Aorta (tissue), 5 donors: ENCODE measurements around the gene SFSWAP. TPM values are rescaled to one million over a fixed set of nuclear protein-coding genes. Genes with fewer than 3 reads are reported as not detected.
"Not testable (repeated sequence)": the region's sequence is repeated elsewhere in the genome, so short reads cannot be mapped to it uniquely, and the experiment has no call there.

Source experiments
- ATAC-seq: fragments of 200-7000 bp; cut with Tn5 transposase; one replicate; pipeline ENCODE4 v1.9.1; 2022; ENCODE audit warnings: moderate library complexity; ENCODE audit not compliant: low FRiP score
- DNase-seq, 2 donors: peaks; one replicate each; pipeline ENCODE4 v3.0.0-alpha.2; 2020
- H3K27ac ChIP-seq, 2 donors: one replicate each; pipeline ENCODE4 v1.5.1; 2013; ENCODE audit warnings: low read length in 2 of 2, mild to moderate bottlenecking in 2 of 2, moderate library complexity in 2 of 2, control low read depth in 1 of 2, inconsistent platforms in 1 of 2, low read depth in 1 of 2
- H3K27me3 ChIP-seq, 2 donors: one replicate each; pipeline ENCODE4 v1.6.1; 2013; ENCODE audit warnings: control low read depth in 1 of 2, low read length in 1 of 2, mild to moderate bottlenecking in 1 of 2, moderate library complexity in 1 of 2; ENCODE audit not compliant: insufficient read depth in 2 of 2, control insufficient read depth in 1 of 2
- H3K36me3 ChIP-seq, 2 donors: one replicate each; pipeline ENCODE4 v1.6.1; 2013; ENCODE audit warnings: control low read depth in 1 of 2, low read length in 1 of 2, mild to moderate bottlenecking in 1 of 2; ENCODE audit not compliant: insufficient read depth in 2 of 2, control insufficient read depth in 1 of 2
- H3K4me1 ChIP-seq, 2 donors: one replicate each; pipeline ENCODE4 v1.6.1; 2013; ENCODE audit warnings: low read length in 2 of 2, control low read depth in 1 of 2, mild to moderate bottlenecking in 1 of 2, moderate library complexity in 1 of 2; ENCODE audit not compliant: insufficient read depth in 2 of 2, control insufficient read depth in 1 of 2
- H3K4me3 ChIP-seq, 2 donors: one replicate each; pipeline ENCODE4 v1.5.1; 2013; ENCODE audit warnings: low read length in 2 of 2, control low read depth in 1 of 2, mild to moderate bottlenecking in 1 of 2
- H3K9me3 ChIP-seq: one replicate; pipeline ENCODE4 v1.6.1; 2013; ENCODE audit warnings: mild to moderate bottlenecking, low read length; ENCODE audit not compliant: control insufficient read depth
- WGBS, 2 donors: extraction: QIAGEN DNeasy Blood & Tissue Kit; methylation state at CpG; one replicate each; pipeline ENCODE4 v1.1.7; 2013; 5-methylcytosine and 5-hydroxymethylcytosine counted together
- intact Hi-C, 2 donors: fragments of 100-400 bp; cut with DNase I; formaldehyde crosslinking; loops; one replicate each; pipeline versions ENCODE4 v1.14.2 to v1.15.0; 2022
- long read RNA-seq, 2 donors: library from polyadenylated mRNA; unstranded; transcript quantifications; one replicate each; pipeline ENCODE4 v2.0.0, GENCODE V29; 2020 to 2021
- polyA plus RNA-seq, 2 donors: library from polyadenylated mRNA; stranded (reverse); fragments of 200-250 nt; gene quantifications; one replicate each; pipeline ENCODE4 v1.2.3, GENCODE V29; 2013
- total RNA-seq, 2 donors: library from RNA; stranded (reverse); fragmentation: NEBNext Ultra II Directional; extraction: Animal tissue kit (Norgen Biotek cat#: 25700); gene quantifications; one replicate each; pipeline ENCODE4 v1.2.1, GENCODE V29; 2021
- donor health status: healthy with polysubstance abuse.
- donor health status: Bipolar disorder and iron deficiency.
- donor health status: DM: no; HTN: no; CAD: no.
- donor health status: DM: no; HTN: no; CAD: no.
- donor health status: DM: yes; HTN: yes; CAD: no.

Gene SFSWAP
- total RNA-seq (10 to 100 TPM; 43.7 to 72.3 TPM), polyA plus RNA-seq (10 to 100 TPM; 13.4 to 53.7 TPM)
- long read RNA-seq, donor 1, full-length matches to known transcripts, result 2 of 113 reads
- long read RNA-seq, donor 1, partial matches to known transcripts, result 92 of 113 reads
- long read RNA-seq, donor 1, other reads (novel, unspliced or antisense), result 19 of 113 reads
- long read RNA-seq, donor 2, full-length matches to known transcripts, result 2 of 38 reads
- long read RNA-seq, donor 2, partial matches to known transcripts, result 33 of 38 reads
- long read RNA-seq, donor 2, other reads (novel, unspliced or antisense), result 3 of 38 reads

- intact Hi-C loops, result loop anchor here in 1 of 2 donors (10.0 kb wide), 1 partner anchor 234 kb away; the partner anchor contains the start of gene EP400
- Histone ChIP-seq H3K9me3 (no peaks in the 10 kb centered on the region), H3K4me3 (peak within 1 kb of the TSS; percentile 58 to 83), H3K27me3 (no peaks in the 10 kb centered on the region), H3K27ac (peak within 1 kb of the TSS in 1 of 2 donors; percentile 24), H3K36me3 (peaks cover 4% of the 10 kb centered on the region in 2 donors), H3K4me1 (no peaks in the 10 kb centered on the region)
- 0 to 1% methylated on average over 80 to 90 of the region's 90 CpGs for WGBS, 2 donors
- peak; percentile 96 for ATAC-seq
- DNase-seq, result peak; percentile 81 to 92
Observed at GRCh38 chr12:131710464-131711457, at the start of gene SFSWAP. Gene SFSWAP (plus strand): TSS chr12:131711090. CDS start chr12:131711230, 140 bp downstream.

DNA sequence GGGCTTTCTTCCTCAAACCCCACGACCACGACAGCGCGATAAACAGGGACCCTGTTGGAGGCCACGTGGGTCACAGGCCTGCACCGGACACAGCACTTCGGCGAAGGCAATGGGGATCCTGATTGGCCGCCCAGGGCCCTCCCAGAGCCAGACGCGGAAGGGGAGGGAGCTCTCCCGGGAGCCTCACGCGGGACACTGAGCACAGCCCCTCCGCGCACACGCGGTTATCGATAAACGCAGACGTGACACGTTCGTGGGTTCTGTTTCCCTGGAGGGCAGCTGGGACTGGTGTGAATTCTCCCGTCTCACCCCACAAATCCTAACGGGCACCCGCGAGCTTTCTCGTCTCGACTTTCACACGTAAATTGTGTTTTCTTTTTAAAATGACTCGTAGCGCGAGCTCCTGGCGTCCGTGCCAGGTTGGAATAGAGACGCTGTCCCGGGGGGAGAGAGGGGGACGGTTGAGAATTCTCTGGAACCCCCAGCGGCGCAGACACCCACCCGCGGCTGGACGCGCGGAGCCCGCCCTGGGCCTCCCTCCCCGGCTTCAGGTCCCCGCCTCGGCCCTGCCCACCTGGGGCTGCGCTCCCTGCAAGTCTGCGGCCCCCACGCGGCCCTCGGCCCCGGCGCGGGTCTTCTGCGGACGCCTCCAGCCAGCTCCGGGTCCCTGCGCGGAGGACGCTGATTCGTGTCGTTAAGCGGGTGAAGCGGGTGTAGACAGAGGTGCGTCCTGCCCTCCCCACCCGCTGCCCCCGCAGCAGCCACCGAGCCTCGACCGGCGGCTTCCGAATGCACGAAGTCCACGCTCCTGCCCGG lies 49.5 kb upstream of the SFSWAP start:
- H3K36me3 ChIP-seq, H3K4me3 ChIP-seq, H3K27me3 ChIP-seq, H3K27ac ChIP-seq, H3K9me3 ChIP-seq, H3K4me1 ChIP-seq: not testable (repeated sequence)
- peak; percentile 34 for ATAC-seq
- WGBS, 2 donors, result 6 to 7% methylated on average over 12 to 30 of the region's 78 CpGs
- intact Hi-C loops, result loop anchor here in 1 of 2 donors (10.0 kb wide), 1 partner anchor 367 kb away; no protein-coding TSS in a partner anchor
- peak in 1 of 2 donors; percentile 8 for DNase-seq

GRCh38 chr12:131661986-131662288 lies 49.0 kb upstream of the SFSWAP start:
- not testable (repeated sequence) for H3K4me1 ChIP-seq, H3K4me3 ChIP-seq, H3K27ac ChIP-seq, H3K36me3 ChIP-seq, H3K9me3 ChIP-seq, DNase-seq, H3K27me3 ChIP-seq
- intact Hi-C loops, result loop anchor here in 1 of 2 donors (10.0 kb wide), 1 partner anchor 367 kb away; no protein-coding TSS in a partner anchor
- WGBS, 2 donors, result no CpG with 5 or more reads among the region's 28 CpGs
- peak; percentile 24 for ATAC-seq

DNA sequence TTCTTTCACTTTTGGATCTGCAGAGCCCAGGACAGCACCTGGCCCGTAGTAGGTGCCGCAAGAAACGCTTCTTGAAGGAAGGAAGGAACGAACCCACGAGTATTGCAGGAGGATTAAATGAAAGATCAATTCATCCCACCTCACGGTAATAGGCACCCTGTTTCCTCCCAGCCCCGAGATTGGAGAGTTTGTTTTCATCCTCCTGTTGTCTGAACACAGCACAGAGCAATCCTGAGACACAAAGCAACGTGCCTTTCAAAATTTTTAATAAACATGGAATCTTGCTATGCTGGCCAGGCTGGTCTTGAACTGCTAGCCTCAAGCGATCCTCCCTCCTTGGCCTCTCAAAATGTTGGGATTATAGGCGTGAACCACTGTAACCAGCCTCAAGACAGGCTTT lies 48.5 kb upstream of the SFSWAP start:
- peak; percentile 5 to 6 for DNase-seq
- H3K9me3 ChIP-seq, H3K4me1 ChIP-seq, ATAC-seq, H3K4me3 ChIP-seq, H3K27me3 ChIP-seq, H3K36me3 ChIP-seq, H3K27ac ChIP-seq: not testable (repeated sequence)
- intact Hi-C loops, result loop anchor here in 1 of 2 donors (10.0 kb wide), 1 partner anchor 368 kb away; no protein-coding TSS in a partner anchor
- WGBS, 2 donors, result 75 to 85% methylated on average over 10 of the region's 10 CpGs

- H3K9me3 ChIP-seq, H3K36me3 ChIP-seq, H3K27me3 ChIP-seq, H3K4me3 ChIP-seq, H3K4me1 ChIP-seq, DNase-seq, H3K27ac ChIP-seq, ATAC-seq: not testable (repeated sequence)
- WGBS, 2 donors, result 80 to 88% methylated on average over 17 of the region's 17 CpGs
- intact Hi-C loops, result loop anchor here in 1 of 2 donors (10.0 kb wide), 1 partner anchor 371 kb away; no protein-coding TSS in a partner anchor
Observed at GRCh38 chr12:131665666-131666065, 45.2 kb upstream of the SFSWAP start.

GRCh38 chr12:131666486-131666885 lies 44.4 kb upstream of the SFSWAP start:
- not testable (repeated sequence) for H3K4me1 ChIP-seq, H3K27ac ChIP-seq, H3K27me3 ChIP-seq, H3K9me3 ChIP-seq, DNase-seq, H3K36me3 ChIP-seq, ATAC-seq, H3K4me3 ChIP-seq
- intact Hi-C loops, result loop anchor here in 1 of 2 donors (10.0 kb wide), 1 partner anchor 372 kb away; no protein-coding TSS in a partner anchor
- 70 to 76% methylated on average over 4 of the region's 12 CpGs for WGBS, 2 donors

- not testable (repeated sequence) for H3K27me3 ChIP-seq, H3K27ac ChIP-seq, ATAC-seq, DNase-seq, H3K9me3 ChIP-seq, H3K4me1 ChIP-seq, H3K4me3 ChIP-seq, H3K36me3 ChIP-seq
- intact Hi-C loops, result loop anchor here in 1 of 2 donors (10.0 kb wide), 1 partner anchor 372 kb away; no protein-coding TSS in a partner anchor
- 71 to 74% methylated on average over 12 of the region's 12 CpGs for WGBS, 2 donors
Observed at GRCh38 chr12:131666978-131667601, 43.8 kb upstream of the SFSWAP start.
